Hematopoietic multipotent progenitor cell (in vitro differentiated cells): ENCODE measurements around the gene RETREG1. TPM values are rescaled to one million over a fixed set of nuclear protein-coding genes. Genes with fewer than 3 reads are reported as not detected.
"Not testable (repeated sequence)": the region's sequence is repeated elsewhere in the genome, so short reads cannot be mapped to it uniquely, and the experiment has no call there.

Source experiments
- DNase-seq, 3 donors: peaks; one replicate each; pipeline ENCODE4 v3.0.0-alpha.2; 2011 to 2015; ENCODE audit warnings: low read depth in 2 of 3, low spot score in 2 of 3
- small RNA-seq: library from RNA; depleted of rRNA; stranded (forward); fragments of <200 nt; gene quantifications from one replicate; pipeline ENCODE3, GENCODE V24; 2012
- total RNA-seq: library from RNA; depleted of rRNA; stranded (reverse); fragments of >200 nt; gene quantifications from one replicate; pipeline ENCODE4 v1.2.3, GENCODE V29; 2012

Gene RETREG1
- total RNA-seq, 1 donor, result 6.2 TPM

GRCh38 chr5:16461782-16462181 is 155.0 kb downstream of the RETREG1 start:
- no peak for DNase-seq

- DNase-seq, result no peak
Measured at GRCh38 chr5:16461026-16461425, 155.8 kb downstream of the RETREG1 start.

- DNase-seq, result no peak
Measured at GRCh38 chr5:16459451-16459850, 157.3 kb downstream of the RETREG1 start.

GRCh38 chr5:16457853-16458252 is 158.9 kb downstream of the RETREG1 start:
- DNase-seq, result no peak

GRCh38 chr5:16457451-16457850 is 159.3 kb downstream of the RETREG1 start:
- DNase-seq, result no peak

- peak; percentile 31 to 85 (median 57) for DNase-seq
Measured at GRCh38 chr5:16456103-16456832, 160.5 kb downstream of the RETREG1 start.

- DNase-seq, result no peak
Measured at GRCh38 chr5:16455668-16456067, 161.1 kb downstream of the RETREG1 start.

GRCh38 chr5:16454686-16455085 is 162.1 kb downstream of the RETREG1 start:
- DNase-seq, result no peak

GRCh38 chr5:16453609-16454008 is 163.2 kb downstream of the RETREG1 start:
- DNase-seq, result no peak

GRCh38 chr5:16450163-16450562 is 166.6 kb downstream of the RETREG1 start:
- no peak for DNase-seq

GRCh38 chr5:16446993-16447392 is 169.8 kb downstream of the RETREG1 start:
- no peak for DNase-seq

GRCh38 chr5:16437977-16438376 is 178.8 kb downstream of the RETREG1 start:
- no peak for DNase-seq

GRCh38 chr5:16436065-16436682 is 180.6 kb downstream of the RETREG1 start:
- DNase-seq, result not testable (repeated sequence)

GRCh38 chr5:16431490-16431889 is 185.3 kb downstream of the RETREG1 start:
- no peak for DNase-seq

GRCh38 chr5:16430349-16431089 is 186.3 kb downstream of the RETREG1 start:
- DNase-seq, result no peak

GRCh38 chr5:16428359-16428758 is 188.4 kb downstream of the RETREG1 start:
- DNase-seq, result no peak

GRCh38 chr5:16427587-16427986 is 189.2 kb downstream of the RETREG1 start:
- DNase-seq, result no peak

Small RNA genes within 50 kb of the gene (small RNA-seq; reads per million reads assigned to genes)
- not detected for gene RF00019

Other genes with a start within 250 kb of the RETREG1 start
- 29.1 TPM for gene ZNF622, start 151.2 kb downstream of the RETREG1 start, total RNA-seq